ENCODE measurements around the gene ETS2.

GRCh38 chr21:38850277-38850951 lies 44.7 kb downstream of the ETS2 start:
- TF ChIP-seq CTCF (IDR thresholded peaks at IDR 0.05) (no peak), POLR2A (IDR thresholded peaks at IDR 0.05) (no peak)

Measured in lower leg skin (tissue), 3 donors.